Measurements from ENCODE around the gene TOM1L1. TPM values are rescaled to one million over a fixed set of nuclear protein-coding genes. Genes with fewer than 3 reads are reported as not detected.

Gene TOM1L1
- total and polyA plus RNA-seq, 7 experiments from 2014 or later: 0.19 TPM; not detected in 6

GRCh38 chr17:54924405-54924804, 23.8 kb downstream of the TOM1L1 start:
- no peaks in the 10 kb centered on the region for H3K4me1 Mint-ChIP-seq
- H3K36me3 Mint-ChIP-seq: no peaks in the 10 kb centered on the region
- no peak overlapping the region for H3K4me3 ChIP-seq (ENCODE audit: low read length)
- ChIA-PET POLR2A (no interaction called here), CTCF (no interaction called here)
- H3K27ac ChIP-seq (ENCODE audit: low read depth, low read length): no peak overlapping the region
- no peaks in the 10 kb centered on the region for H3K36me3 ChIP-seq (ENCODE audit: control insufficient read depth in 2 of 3, insufficient read depth in 3 of 3, low read length in 3 of 3)
- no peaks in the 10 kb centered on the region for H3K9me3 Mint-ChIP-seq
- H3K27ac Mint-ChIP-seq: no peak overlapping the region
- H3K27me3 Mint-ChIP-seq: peaks cover 8 to 18% (median 15%) of the 10 kb centered on the region in 5 donors
- ATAC-seq: no peak
- intact Hi-C loops (cut with micrococcal nuclease): no loop called here
- H3K4me3 Mint-ChIP-seq: no peak overlapping the region
- DNase-seq: no peak
- H3K27me3 ChIP-seq (ENCODE audit: control insufficient read depth in 2 of 2, insufficient read depth in 2 of 2, low read length in 2 of 2): no peaks in the 10 kb centered on the region
- H3K4me1 ChIP-seq (ENCODE audit: control insufficient read depth in 2 of 2, insufficient read depth in 2 of 2, low read length in 2 of 2): no peaks in the 10 kb centered on the region
- no peaks in the 10 kb centered on the region for H3K9me3 ChIP-seq (ENCODE audit: control insufficient read depth in 2 of 3, low read length in 3 of 3)

DNA sequence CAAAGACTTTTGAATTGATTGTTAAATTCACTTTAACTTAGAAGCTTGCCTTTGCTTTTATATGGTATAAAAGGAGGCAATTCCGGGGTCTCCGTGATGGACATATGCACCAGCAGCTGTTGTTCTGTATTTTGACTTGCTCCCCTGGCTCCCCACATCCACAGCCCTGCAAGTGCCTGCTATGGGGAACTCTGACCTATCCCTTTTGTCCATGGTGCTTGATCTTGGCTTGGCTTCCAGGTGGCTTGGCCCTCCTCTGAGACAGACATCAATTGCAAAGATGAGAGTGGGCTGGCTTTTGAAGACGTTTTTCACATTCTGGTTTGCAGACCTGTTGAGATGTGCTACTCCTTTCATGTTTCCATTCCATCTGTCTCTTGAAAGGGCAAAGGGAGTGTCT, 26.9 kb downstream of the TOM1L1 start:
- no peak overlapping the region for H3K4me3 ChIP-seq (ENCODE audit: low read length)
- intact Hi-C loops (cut with micrococcal nuclease): no loop called here
- Mint-ChIP-seq H3K9me3 (no peaks in the 10 kb centered on the region), H3K27me3 (peaks cover 8 to 20% (median 12%) of the 10 kb centered on the region in 5 donors), H3K4me3 (no peak overlapping the region), H3K36me3 (no peaks in the 10 kb centered on the region), H3K27ac (no peak overlapping the region), H3K4me1 (no peaks in the 10 kb centered on the region)
- H3K36me3 ChIP-seq (ENCODE audit: control insufficient read depth in 2 of 3, insufficient read depth in 3 of 3, low read length in 3 of 3): no peaks in the 10 kb centered on the region
- no peaks in the 10 kb centered on the region for H3K4me1 ChIP-seq (ENCODE audit: control insufficient read depth in 2 of 2, insufficient read depth in 2 of 2, low read length in 2 of 2)
- ChIA-PET CTCF (no interaction called here), POLR2A (no interaction called here)
- no peaks in the 10 kb centered on the region for H3K27me3 ChIP-seq (ENCODE audit: control insufficient read depth in 2 of 2, insufficient read depth in 2 of 2, low read length in 2 of 2)
- H3K27ac ChIP-seq (ENCODE audit: low read depth, low read length): no peak overlapping the region
- H3K9me3 ChIP-seq (ENCODE audit: control insufficient read depth in 2 of 3, low read length in 3 of 3): no peaks in the 10 kb centered on the region
- ATAC-seq (no peak), DNase-seq (no peak)

DNA sequence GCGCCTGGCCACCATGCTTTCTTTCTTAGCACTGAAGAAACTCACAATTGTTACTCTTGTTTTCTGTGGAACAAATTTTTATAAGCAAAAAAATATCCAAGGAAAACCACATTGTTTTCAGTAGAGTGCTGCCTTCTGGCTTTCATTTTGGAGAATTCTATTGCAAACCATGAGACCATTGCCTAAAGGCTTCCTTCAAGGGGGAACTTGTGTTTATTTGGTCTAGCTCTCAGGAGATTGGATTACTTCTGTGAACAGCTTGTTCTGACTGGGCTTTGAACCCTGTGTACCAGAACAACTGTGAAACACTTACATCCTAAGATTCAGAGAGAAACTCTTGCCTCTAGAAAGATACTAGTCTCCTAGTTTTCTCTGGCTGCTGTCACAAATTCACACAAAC, 32.1 kb downstream of the TOM1L1 start:
- Histone ChIP-seq H3K27me3 (ENCODE audit: control insufficient read depth in 2 of 2, insufficient read depth in 2 of 2, low read length in 2 of 2) (no peaks in the 10 kb centered on the region), H3K36me3 (ENCODE audit: control insufficient read depth in 2 of 3, insufficient read depth in 3 of 3, low read length in 3 of 3) (no peaks in the 10 kb centered on the region), H3K4me1 (ENCODE audit: control insufficient read depth in 2 of 2, insufficient read depth in 2 of 2, low read length in 2 of 2) (no peaks in the 10 kb centered on the region), H3K9me3 (ENCODE audit: control insufficient read depth in 2 of 3, low read length in 3 of 3) (no peaks in the 10 kb centered on the region), H3K4me3 (ENCODE audit: low read length) (no peak overlapping the region), H3K27ac (ENCODE audit: low read depth, low read length) (no peak overlapping the region)
- no peak overlapping the region for H3K27ac Mint-ChIP-seq
- H3K4me1 Mint-ChIP-seq: no peaks in the 10 kb centered on the region
- H3K27me3 Mint-ChIP-seq: peaks cover 4 to 16% (median 6%) of the 10 kb centered on the region in 5 donors
- DNase-seq (no peak), ATAC-seq (no peak)
- no peaks in the 10 kb centered on the region for H3K9me3 Mint-ChIP-seq
- POLR2A ChIA-PET: no interaction called here
- intact Hi-C loops (cut with micrococcal nuclease): no loop called here
- CTCF ChIA-PET: no interaction called here
- no peaks in the 10 kb centered on the region for H3K36me3 Mint-ChIP-seq
- H3K4me3 Mint-ChIP-seq: no peak overlapping the region

- no peak for ATAC-seq
- ChIA-PET POLR2A (no interaction called here), CTCF (no interaction called here)
- Histone ChIP-seq H3K36me3 (ENCODE audit: control insufficient read depth in 2 of 3, insufficient read depth in 3 of 3, low read length in 3 of 3) (no peaks in the 10 kb centered on the region), H3K9me3 (ENCODE audit: control insufficient read depth in 2 of 3, low read length in 3 of 3) (no peaks in the 10 kb centered on the region), H3K27me3 (ENCODE audit: control insufficient read depth in 2 of 2, insufficient read depth in 2 of 2, low read length in 2 of 2) (no peaks in the 10 kb centered on the region), H3K27ac (ENCODE audit: low read depth, low read length) (no peak overlapping the region), H3K4me3 (ENCODE audit: low read length) (no peak overlapping the region), H3K4me1 (ENCODE audit: control insufficient read depth in 2 of 2, insufficient read depth in 2 of 2, low read length in 2 of 2) (no peaks in the 10 kb centered on the region)
- Mint-ChIP-seq H3K27me3 (peaks cover 0 to 14% (median 4%) of the 10 kb centered on the region in 5 donors), H3K4me3 (no peak overlapping the region), H3K27ac (no peak overlapping the region), H3K9me3 (no peaks in the 10 kb centered on the region), H3K4me1 (no peaks in the 10 kb centered on the region), H3K36me3 (no peaks in the 10 kb centered on the region)
- intact Hi-C loops (cut with micrococcal nuclease): no loop called here
- no peak for DNase-seq
Measured at GRCh38 chr17:54933921-54934320, 33.3 kb downstream of the TOM1L1 start.

DNA sequence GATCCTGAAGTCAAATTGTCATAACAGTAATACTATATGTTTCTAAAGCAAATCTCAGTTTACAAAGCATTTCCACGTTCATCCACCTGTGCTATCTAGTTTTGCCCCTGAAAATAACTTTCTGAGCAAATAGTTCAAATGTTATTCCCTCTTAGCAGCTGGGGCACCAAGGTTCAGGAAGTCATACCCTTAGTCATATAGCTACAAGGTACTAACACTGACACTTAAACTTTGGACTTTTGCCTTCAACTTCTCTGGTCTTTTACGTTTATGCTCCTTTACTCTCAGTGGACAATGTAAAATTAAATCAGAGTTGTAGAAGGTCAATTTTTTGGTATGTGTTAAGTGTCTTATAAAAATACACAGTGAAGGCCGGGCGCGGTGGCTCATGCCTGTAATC, 34.8 kb downstream of the TOM1L1 start:
- Histone ChIP-seq H3K9me3 (ENCODE audit: control insufficient read depth in 2 of 3, low read length in 3 of 3) (no peaks in the 10 kb centered on the region), H3K27ac (ENCODE audit: low read depth, low read length) (no peak overlapping the region), H3K4me1 (ENCODE audit: control insufficient read depth in 2 of 2, insufficient read depth in 2 of 2, low read length in 2 of 2) (no peaks in the 10 kb centered on the region), H3K4me3 (ENCODE audit: low read length) (no peak overlapping the region), H3K27me3 (ENCODE audit: control insufficient read depth in 2 of 2, insufficient read depth in 2 of 2, low read length in 2 of 2) (no peaks in the 10 kb centered on the region), H3K36me3 (ENCODE audit: control insufficient read depth in 2 of 3, insufficient read depth in 3 of 3, low read length in 3 of 3) (no peaks in the 10 kb centered on the region)
- Mint-ChIP-seq H3K27ac (no peak overlapping the region), H3K9me3 (no peaks in the 10 kb centered on the region), H3K4me3 (no peak overlapping the region), H3K27me3 (peaks cover 0 to 10% (median 0%) of the 10 kb centered on the region in 5 donors), H3K4me1 (no peaks in the 10 kb centered on the region), H3K36me3 (no peaks in the 10 kb centered on the region)
- ChIA-PET CTCF (no interaction called here), POLR2A (no interaction called here)
- ATAC-seq (no peak), DNase-seq (no peak)
- intact Hi-C loops (cut with micrococcal nuclease): no loop called here

DNA sequence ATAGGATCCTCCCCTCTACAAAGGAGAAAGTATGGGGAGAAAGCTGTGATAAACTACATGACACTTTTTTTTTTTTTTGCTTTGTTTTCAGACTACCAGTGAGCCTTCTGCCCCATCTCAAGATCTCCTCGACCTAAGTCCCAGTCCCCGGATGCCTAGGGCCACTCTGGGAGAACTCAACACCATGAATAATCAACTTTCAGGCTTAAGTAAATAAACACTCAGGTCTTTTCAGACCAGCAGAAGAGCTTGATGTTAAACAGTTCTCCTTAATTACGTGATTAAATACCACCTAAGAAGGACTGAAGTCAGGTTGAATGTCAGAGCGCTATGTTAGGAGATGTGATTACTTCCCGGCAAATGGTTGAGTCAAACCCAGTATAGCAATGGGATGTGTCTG, 36.4 kb downstream of the TOM1L1 start:
- no peak overlapping the region for H3K4me3 Mint-ChIP-seq
- CTCF ChIA-PET: no interaction called here

DNA sequence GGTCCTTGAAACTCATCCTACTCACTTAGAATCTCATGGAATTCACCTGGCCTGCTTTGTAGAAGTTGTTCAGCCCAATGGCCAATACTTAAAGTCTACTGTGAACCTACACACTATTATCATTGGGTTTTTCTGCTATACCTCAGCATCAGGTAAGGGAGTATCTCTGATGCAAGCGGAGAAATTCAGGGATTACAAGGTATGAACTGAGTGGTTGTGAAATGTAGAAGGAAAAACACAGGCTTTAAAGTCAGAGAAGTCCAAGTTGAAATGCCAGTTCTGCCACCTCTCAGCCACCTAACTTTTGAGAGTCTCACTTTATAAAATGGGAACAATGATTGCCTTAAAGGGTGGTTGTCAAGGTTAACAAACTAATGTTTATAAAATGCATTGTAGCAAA, 36.8 kb downstream of the TOM1L1 start:
- POLR2A ChIA-PET: no interaction called here

More for the DNA sequence above, 36.4 kb downstream of the TOM1L1 start:
- Histone ChIP-seq H3K27ac (ENCODE audit: low read depth, low read length) (no peak overlapping the region), H3K9me3 (ENCODE audit: control insufficient read depth in 2 of 3, low read length in 3 of 3) (no peaks in the 10 kb centered on the region), H3K4me3 (ENCODE audit: low read length) (no peak overlapping the region), H3K27me3 (ENCODE audit: control insufficient read depth in 2 of 2, insufficient read depth in 2 of 2, low read length in 2 of 2) (no peaks in the 10 kb centered on the region), H3K36me3 (ENCODE audit: control insufficient read depth in 2 of 3, insufficient read depth in 3 of 3, low read length in 3 of 3) (no peaks in the 10 kb centered on the region), H3K4me1 (ENCODE audit: control insufficient read depth in 2 of 2, insufficient read depth in 2 of 2, low read length in 2 of 2) (no peaks in the 10 kb centered on the region)
- POLR2A ChIA-PET: no interaction called here
- DNase-seq (no peak), ATAC-seq (no peak)
- no peak overlapping the region for H3K27ac Mint-ChIP-seq
- H3K36me3 Mint-ChIP-seq: no peaks in the 10 kb centered on the region
- no peaks in the 10 kb centered on the region for H3K4me1 Mint-ChIP-seq
- H3K27me3 Mint-ChIP-seq: peaks cover 0 to 10% (median 0%) of the 10 kb centered on the region in 5 donors
- H3K9me3 Mint-ChIP-seq: no peaks in the 10 kb centered on the region
- intact Hi-C loops (cut with micrococcal nuclease): no loop called here

More for the DNA sequence above, 36.8 kb downstream of the TOM1L1 start:
- Mint-ChIP-seq H3K27me3 (peaks cover 0 to 10% (median 0%) of the 10 kb centered on the region in 5 donors), H3K4me3 (no peak overlapping the region), H3K9me3 (no peaks in the 10 kb centered on the region), H3K27ac (no peak overlapping the region), H3K4me1 (no peaks in the 10 kb centered on the region), H3K36me3 (no peaks in the 10 kb centered on the region)
- H3K36me3 ChIP-seq (ENCODE audit: control insufficient read depth in 2 of 3, insufficient read depth in 3 of 3, low read length in 3 of 3): no peaks in the 10 kb centered on the region
- DNase-seq: no peak
- H3K27me3 ChIP-seq (ENCODE audit: control insufficient read depth in 2 of 2, insufficient read depth in 2 of 2, low read length in 2 of 2): no peaks in the 10 kb centered on the region
- H3K27ac ChIP-seq (ENCODE audit: low read depth, low read length): no peak overlapping the region
- no peak overlapping the region for H3K4me3 ChIP-seq (ENCODE audit: low read length)
- CTCF ChIA-PET: no interaction called here
- no peaks in the 10 kb centered on the region for H3K9me3 ChIP-seq (ENCODE audit: control insufficient read depth in 2 of 3, low read length in 3 of 3)
- no peak for ATAC-seq
- H3K4me1 ChIP-seq (ENCODE audit: control insufficient read depth in 2 of 2, insufficient read depth in 2 of 2, low read length in 2 of 2): no peaks in the 10 kb centered on the region
- intact Hi-C loops (cut with micrococcal nuclease): no loop called here

Measured in naive thymus-derived CD4-positive, alpha-beta T cell (primary cell).